Esophagus squamous epithelium (tissue), 4 donors: ENCODE measurements around the gene EID3.

ENCODE experiments used
- CTCF ChIP-seq, 6 experiments: fragments of 450-650 bp in 4 of 6; fragments of 200-600 bp in 2 of 6; sonication (generic) in 2 of 6; IDR thresholded peaks; one replicate each; pipeline ENCODE4 v1.5.1; 2016 to 2019; ENCODE audit warnings: antibody characterized with exemption in 6 of 6, mild to moderate bottlenecking in 4 of 6, moderate library complexity in 4 of 6
- POLR2A ChIP-seq, 4 donors: fragments of 450-650 bp; IDR thresholded peaks; one replicate each; pipeline ENCODE4 v1.6.1; 2017; ENCODE audit warnings: antibody characterized with exemption in 4 of 4, mild to moderate bottlenecking in 4 of 4, moderate library complexity in 3 of 4

GRCh38 chr12:104257913-104258472 is 45.5 kb upstream of the EID3 start:
- TF ChIP-seq CTCF (IDR thresholded peaks at IDR 0.05) (peak in 1 of 6 experiments; percentile 7), POLR2A (IDR thresholded peaks at IDR 0.05) (no peak)
